K562 (cell line): ENCODE results near the gene IFT122. TPM values are rescaled to one million over a fixed set of nuclear protein-coding genes. Genes with fewer than 3 reads are reported as not detected.

Source experiments
- ATAC-seq: fragments of 200-7000 bp; cut with Tn5 transposase; 3 replicates; pipeline ENCODE4 v1.9.1; 2020; ENCODE audit warnings: moderate library complexity
- BruUV-seq: library from RNA; stranded (reverse); fragments of 400-500 nt; replicated peaks from 2 replicates; lab custom pipeline; 2021; lab: Mats Ljungman, UMichigan
- CTCF ChIA-PET: fragments of 300-600 bp; formaldehyde crosslinking; extraction: SDS; loops from one replicate; lab custom pipeline; 2021; ENCODE audit warnings: low intra/inter-chr PET ratio; lab: Yijun Ruan, JAX
- POLR2A ChIA-PET: fragments of 300-600, 350-650 bp; sonication (Branson Sonifier 250); formaldehyde crosslinking; extraction: SDS; loops from one replicate; lab custom pipeline; 2021; ENCODE audit warnings: antibody characterized with exemption, inconsistent platforms; lab: Yijun Ruan, JAX
- DNase-seq, 4 experiments: peaks; one replicate each; pipeline versions ENCODE4 v3.0.0 to v3.0.0-alpha.2; 2011 to 2018; ENCODE audit warnings: low spot score in 3 of 4, mixed read lengths in 3 of 4; ENCODE audit errors: extremely low read depth in 1 of 4
- FAIRE-seq: peaks from 2 replicates; lab custom pipeline; 2011; peaks lifted over from hg19 to GRCh38; lab: Jason Lieb, UNC
- H2AFZ ChIP-seq: 2 replicates; pipeline ENCODE4 v1.6.0; 2011; ENCODE audit warnings: low read depth, low read length, control low read depth, inconsistent platforms
- H3K27ac ChIP-seq: fragments of 200-600 bp; 3 replicates; pipeline ENCODE4 v1.8.0; 2011; ENCODE audit warnings: low read depth, mild to moderate bottlenecking, control low read depth, inconsistent platforms, low read length, moderate library complexity, mixed read lengths; ENCODE audit errors: extremely low read depth
- H3K27me3 ChIP-seq, 2 experiments: fragments of 300-600 bp in 1 of 2; 2 replicates in 1 of 2; 3 replicates in 1 of 2; pipeline versions ENCODE4 v1.6.0 to v1.8.0; 2011; ENCODE audit warnings: inconsistent platforms in 2 of 2, low read length in 2 of 2, mild to moderate bottlenecking in 1 of 2, mixed read lengths in 1 of 2, moderate library complexity in 1 of 2; ENCODE audit not compliant: control insufficient read depth in 2 of 2, insufficient read depth in 2 of 2
- H3K36me3 ChIP-seq: fragments of 300-600 bp; 3 replicates; pipeline ENCODE4 v1.8.0; 2011; ENCODE audit warnings: mild to moderate bottlenecking, low read length, inconsistent platforms; ENCODE audit not compliant: control insufficient read depth, insufficient read depth
- H3K4me1 ChIP-seq, 2 experiments: fragments of 200-600 bp in 1 of 2; replicated peaks in 1 of 2; 2 replicates in 1 of 2; 3 replicates in 1 of 2; pipeline versions ENCODE4 v1.5.1 to v1.8.0; 2011; ENCODE audit warnings: inconsistent platforms in 2 of 2, low read length in 2 of 2, mild to moderate bottlenecking in 1 of 2, mixed read lengths in 1 of 2, moderate library complexity in 1 of 2; ENCODE audit not compliant: control insufficient read depth in 2 of 2, insufficient read depth in 2 of 2
- H3K4me2 ChIP-seq: 2 replicates; pipeline ENCODE4 v1.6.1; 2011; ENCODE audit warnings: low read length, control low read depth, inconsistent platforms, mixed read lengths; ENCODE audit not compliant: insufficient read depth
- H3K4me3 ChIP-seq: fragments of 200-600 bp; sonication (generic), shearing (Covaris generic); 2 replicates; pipeline ENCODE4 v1.5.1; 2016; ENCODE audit warnings: control low read depth, inconsistent platforms
- H3K79me2 ChIP-seq: fragments of 200-600 bp; 3 replicates; pipeline ENCODE4 v1.8.0; 2011; ENCODE audit warnings: low read length, inconsistent platforms; ENCODE audit not compliant: control insufficient read depth, insufficient read depth
- H3K9ac ChIP-seq, 2 experiments: 2 replicates each; pipeline versions ENCODE4 v1.6.0 to v1.6.1; 2011; ENCODE audit warnings: low read depth in 2 of 2, low read length in 2 of 2, control low read depth in 1 of 2, inconsistent platforms in 1 of 2, mild to moderate bottlenecking in 1 of 2, mixed read lengths in 1 of 2; ENCODE audit not compliant: insufficient read depth in 1 of 2
- H3K9me1 ChIP-seq: one replicate; pipeline ENCODE4 v1.6.0; 2011; ENCODE audit warnings: inconsistent platforms, mild to moderate bottlenecking, low read length, moderate library complexity; ENCODE audit not compliant: control insufficient read depth, insufficient read depth
- H3K9me3 ChIP-seq: replicated peaks from 2 replicates; pipeline ENCODE4 v1.5.1; 2011; ENCODE audit warnings: low read depth, low read length, inconsistent platforms; ENCODE audit not compliant: control insufficient read depth, insufficient read depth
- H4K20me1 ChIP-seq: replicated peaks from 2 replicates; pipeline ENCODE4 v1.6.1; 2011; ENCODE audit warnings: low read length, inconsistent platforms, mixed read lengths; ENCODE audit not compliant: control insufficient read depth, insufficient read depth
- CEBPB ChIP-seq: fragments of 450-650 bp; IDR thresholded peaks from 2 replicates; pipeline ENCODE4 v1.6.1; 2016; ENCODE audit warnings: missing genetic modification characterization, missing compliant biosample characterization
- GABPB1 ChIP-seq: sonication (generic); formaldehyde crosslinking; IDR thresholded peaks from 2 replicates; pipeline ENCODE4 v1.8.0; 2022; ENCODE audit warnings: mild to moderate bottlenecking, missing genetic modification reagents
- NELFE ChIP-seq: IDR thresholded peaks from 2 replicates; pipeline ENCODE4 v1.6.1; 2011; ENCODE audit warnings: mild to moderate bottlenecking; ENCODE audit not compliant: insufficient read depth, insufficient read length
- STAT6 ChIP-seq: sonication (generic); formaldehyde crosslinking; IDR thresholded peaks from 2 replicates; pipeline ENCODE4 v1.8.1; 2023; ENCODE audit warnings: mild to moderate bottlenecking, missing genetic modification reagents
- ZNF140 ChIP-seq: fragments of 250-450 bp; sonication (Bioruptor Pico); IDR thresholded peaks from 2 replicates; pipeline ENCODE4 v1.8.0; 2021; ENCODE audit warnings: moderate library complexity, mild to moderate bottlenecking, inconsistent platforms
- WGBS: fragments of 100-300 bp; shearing (Covaris generic); methylation state at CpG from one replicate; pipeline ENCODE4 v1.1.6; 2016; ENCODE audit warnings: low coverage, mixed read lengths; ENCODE audit not compliant: insufficient coverage; ENCODE audit errors: missing lambda C conversion rate; 5-methylcytosine and 5-hydroxymethylcytosine counted together
- in situ Hi-C: fragments of 300-500 bp; cut with MboI; formaldehyde crosslinking; loops from 4 replicates; pipeline ENCODE4 v1.15.0; 2018; ENCODE audit warnings: inconsistent platforms, mixed read lengths
- intact Hi-C: fragments of 100-400 bp; cut with micrococcal nuclease; formaldehyde crosslinking; loops from 2 replicates; pipeline ENCODE4 v1.14.2; 2022
- polyA plus RNA-seq, 8 experiments: library from polyadenylated mRNA; depleted of rRNA in 4 of 8; stranded (reverse) in 5 of 8; unstranded in 3 of 8; fragments of >200 nt; fragmentation: Nextera tagmentation in 2 of 8; fragmentation: Illumina TruSeq in 1 of 8; extraction: Ambion mirVana in 2 of 8; extraction: Trizol in 1 of 8; gene quantifications; 2 replicates each; pipeline versions ENCODE4 v1.2.1 to v1.2.3, GENCODE V29; 2011 to 2014; ENCODE audit warnings: inconsistent platforms in 1 of 8, missing spikeins in 1 of 8
- total RNA-seq, 7 experiments: library from RNA; depleted of rRNA in 6 of 7; stranded (reverse); fragments of >200 nt in 6 of 7; fragmentation: Illumina TruSeq in 2 of 7; extraction: Trizol in 2 of 7; gene quantifications; 2 replicates each; pipeline versions ENCODE4 v1.2.1 to v1.2.3, GENCODE V29; 2011 to 2021; ENCODE audit warnings: low replicate concordance in 1 of 7
- TF ChIP-seq, protein P1 (sequence below): fragments of 450-650 bp; formaldehyde crosslinking; IDR thresholded peaks from 2 replicates; pipeline ENCODE4 v1.4.0; 2020; ENCODE audit warnings: mild to moderate bottlenecking, moderate library complexity
- TF ChIP-seq, protein P2 (sequence below): sonication (generic); formaldehyde crosslinking; IDR thresholded peaks from 2 replicates; pipeline ENCODE4 v1.8.1; 2023; ENCODE audit warnings: mild to moderate bottlenecking, missing genetic modification reagents

The IFT122 gene
- total and polyA plus RNA-seq, 9 of the 15 experiments (the other 6 are each of a cell fraction or from before 2014, with no cell fraction given) = 2.4 to 11.5 (median 7.7) TPM

DNA sequence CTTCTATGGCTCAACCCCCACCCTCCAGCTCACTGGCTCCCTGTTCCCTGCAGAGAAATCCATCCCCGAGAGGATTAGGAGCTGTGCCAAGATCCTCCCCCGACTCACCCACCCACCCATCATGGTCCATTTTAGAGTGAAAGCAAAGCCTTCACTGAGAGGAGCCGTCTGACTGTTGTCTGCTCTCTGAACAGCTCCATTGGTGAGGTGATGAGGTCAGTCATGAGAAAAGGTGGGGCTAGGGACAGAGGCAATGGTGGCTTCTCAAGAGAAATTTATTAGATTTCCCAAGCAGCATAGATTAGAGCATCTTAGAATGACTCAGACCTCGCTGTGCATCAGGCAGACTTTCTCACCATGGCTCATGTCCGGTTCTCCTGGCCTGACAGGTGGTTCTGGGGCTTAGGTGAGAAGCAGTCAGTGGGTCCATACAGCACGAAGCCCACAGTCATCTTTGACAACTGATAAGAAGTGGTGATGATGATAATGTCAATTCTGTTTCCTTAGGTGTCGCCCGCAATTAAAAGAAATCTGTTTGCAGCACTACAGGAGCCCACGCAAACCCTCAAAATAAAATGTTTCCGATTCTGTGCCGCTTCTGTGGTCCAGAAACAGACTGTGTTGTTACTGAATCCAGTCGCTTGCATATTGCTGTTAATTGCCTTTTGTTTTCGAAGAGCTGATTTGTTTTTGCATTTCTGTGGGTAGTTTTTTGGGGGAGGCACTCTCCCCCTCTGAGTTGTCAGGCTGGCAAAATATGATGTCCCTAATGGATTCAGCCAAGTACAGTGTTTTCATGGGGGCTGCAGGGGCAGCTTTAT, 63.7 kb downstream of the IFT122 start (continued):
- no peak for TF ChIP-seq STAT6 (CRISPR knock-in tag)
- no peak for TF ChIP-seq NELFE
- TF ChIP-seq ZNF140 = no peak

GRCh38 chr3:129504471-129505100, 64.6 kb downstream of the IFT122 start:
- H3K27ac ChIP-seq = no peak overlapping the region
- FAIRE-seq = no peak
- H4K20me1 ChIP-seq = no peaks in the 10 kb centered on the region
- DNase-seq = no peak
- no peak overlapping the region for H2AFZ ChIP-seq
- in situ Hi-C loops = no loop called here
- 0 out of 3 replicates have a peak, but pooled peaks cover 3% of the 10 kb centered on the region for H3K36me3 ChIP-seq
- TF ChIP-seq CEBPB (tag) (no peak), GABPB1 (no peak)
- TF ChIP-seq, protein P1, sequence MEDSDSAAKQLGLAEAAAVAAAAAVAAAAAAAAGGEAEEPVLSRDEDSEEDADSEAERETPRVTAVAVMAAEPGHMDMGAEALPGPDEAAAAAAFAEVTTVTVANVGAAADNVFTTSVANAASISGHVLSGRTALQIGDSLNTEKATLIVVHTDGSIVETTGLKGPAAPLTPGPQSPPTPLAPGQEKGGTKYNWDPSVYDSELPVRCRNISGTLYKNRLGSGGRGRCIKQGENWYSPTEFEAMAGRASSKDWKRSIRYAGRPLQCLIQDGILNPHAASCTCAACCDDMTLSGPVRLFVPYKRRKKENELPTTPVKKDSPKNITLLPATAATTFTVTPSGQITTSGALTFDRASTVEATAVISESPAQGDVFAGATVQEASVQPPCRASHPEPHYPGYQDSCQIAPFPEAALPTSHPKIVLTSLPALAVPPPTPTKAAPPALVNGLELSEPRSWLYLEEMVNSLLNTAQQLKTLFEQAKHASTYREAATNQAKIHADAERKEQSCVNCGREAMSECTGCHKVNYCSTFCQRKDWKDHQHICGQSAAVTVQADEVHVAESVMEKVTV = no peak
- TF ChIP-seq, protein P2, sequence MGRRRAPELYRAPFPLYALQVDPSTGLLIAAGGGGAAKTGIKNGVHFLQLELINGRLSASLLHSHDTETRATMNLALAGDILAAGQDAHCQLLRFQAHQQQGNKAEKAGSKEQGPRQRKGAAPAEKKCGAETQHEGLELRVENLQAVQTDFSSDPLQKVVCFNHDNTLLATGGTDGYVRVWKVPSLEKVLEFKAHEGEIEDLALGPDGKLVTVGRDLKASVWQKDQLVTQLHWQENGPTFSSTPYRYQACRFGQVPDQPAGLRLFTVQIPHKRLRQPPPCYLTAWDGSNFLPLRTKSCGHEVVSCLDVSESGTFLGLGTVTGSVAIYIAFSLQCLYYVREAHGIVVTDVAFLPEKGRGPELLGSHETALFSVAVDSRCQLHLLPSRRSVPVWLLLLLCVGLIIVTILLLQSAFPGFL (CRISPR knock-in tag) = no peak
- ATAC-seq = no peak
- no peak overlapping the region for H3K4me3 ChIP-seq
- CTCF ChIA-PET = no interaction called here
- no peaks in the 10 kb centered on the region for H3K9me3 ChIP-seq
- WGBS = 31% methylated on average over 3 of the region's 5 CpGs
- H3K27me3 ChIP-seq = no peaks in the 10 kb centered on the region
- POLR2A ChIA-PET = interaction anchor here (0.9 kb wide), 1 partner anchor 12 kb away, joined by 3 read pairs; no protein-coding TSS in a partner anchor
- intact Hi-C loops = no loop called here
- H3K9me1 ChIP-seq = no peaks in the 10 kb centered on the region
- no peak overlapping the region for H3K9ac ChIP-seq
- BruUV-seq = no TSS peak
- H3K4me1 ChIP-seq = no peaks in the 10 kb centered on the region; a peak in 1 of 5 replicates
- H3K79me2 ChIP-seq = no peaks in the 10 kb centered on the region
- no peak overlapping the region for H3K4me2 ChIP-seq
